Measurements from ENCODE around the gene SLC12A6. TPM values are rescaled to one million over a fixed set of nuclear protein-coding genes. Genes with fewer than 3 reads are reported as not detected.
"Not testable (repeated sequence)": the region's sequence is repeated elsewhere in the genome, so short reads cannot be mapped to it uniquely, and the experiment has no call there.

The SLC12A6 gene
- total RNA-seq, 4 donors from 2014 or later: 9.2 to 52.6 (median 26.9) TPM

GRCh38 chr15:34203305-34203704 lies 134.3 kb downstream of the SLC12A6 start:
- Histone ChIP-seq H3K4me1 (peaks cover 0 to 9% (median under 1%) of the 10 kb centered on the region in 4 donors), H3K27ac (no peak overlapping the region), H3K27me3 (no peaks in the 10 kb centered on the region), H3K9me3 (no peaks in the 10 kb centered on the region), H3K4me3 (no peak overlapping the region), H3K36me3 (no peaks in the 10 kb centered on the region)
- no peak for DNase-seq
- TF ChIP-seq POLR2AphosphoS5 (IDR thresholded peaks at IDR 0.05) (no peak), EP300 (IDR thresholded peaks at IDR 0.05; ENCODE audit: low read depth) (no peak), POLR2A (IDR thresholded peaks at IDR 0.05) (no peak), CTCF (IDR thresholded peaks at IDR 0.05) (no peak)
- 88 to 100% methylated on average over 1 of the region's 1 CpG for WGBS, 2 donors (ENCODE audit: low coverage in 1 of 2)
- in situ Hi-C loops (cut with MboI; ENCODE audit: low pct_ligation_motif_present in 1 of 4, low pct_unique_long_range_greater_than_20kb in 1 of 4, low sequenced_read_pairs in 3 of 4) (loop anchor here in 1 of 4 donors (25.0 kb wide), 1 partner anchor 141 kb away; no protein-coding TSS in a partner anchor), intact Hi-C loops (cut with DNase I; ENCODE audit: low total_unique reads) (no loop called here)

- DNase-seq; H3K9me3 ChIP-seq; intact Hi-C loops (cut with DNase I; ENCODE audit: low total_unique reads); H3K27me3 ChIP-seq; H3K4me1 ChIP-seq; in situ Hi-C loops (cut with MboI; ENCODE audit: low pct_ligation_motif_present in 1 of 4, low pct_unique_long_range_greater_than_20kb in 1 of 4, low sequenced_read_pairs in 3 of 4); H3K36me3 ChIP-seq; H3K27ac ChIP-seq; H3K4me3 ChIP-seq: not testable (repeated sequence)
- 86 to 88% methylated on average over 5 to 7 of the region's 7 CpGs for WGBS, 2 donors (ENCODE audit: low coverage in 1 of 2)
Measured at GRCh38 chr15:34193272-34193671, 144.3 kb downstream of the SLC12A6 start.

DNA sequence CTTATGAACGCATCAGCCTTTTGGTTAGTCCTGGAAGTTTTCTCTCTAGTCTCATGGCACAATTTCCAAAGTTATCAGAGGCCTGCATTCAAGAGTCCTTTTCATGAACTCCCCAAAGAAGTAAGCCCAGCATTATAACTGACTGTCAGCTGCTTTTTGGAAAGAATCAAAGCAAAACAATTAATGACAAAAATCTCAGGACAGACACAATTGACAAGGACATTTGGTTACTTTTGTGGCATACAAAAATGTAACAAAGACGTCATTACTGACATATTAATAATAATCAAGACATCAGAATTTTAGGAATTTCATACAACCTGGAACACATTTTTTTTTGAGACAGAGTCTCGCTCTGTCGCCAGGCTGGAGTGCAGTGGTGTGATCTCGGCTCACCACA lies 148.9 kb downstream of the SLC12A6 start:
- WGBS, 2 donors (ENCODE audit: low coverage in 1 of 2): 60 to 93% methylated on average over 1 to 5 of the region's 5 CpGs
- DNase-seq: no peak
- intact Hi-C loops (cut with DNase I; ENCODE audit: low total_unique reads): no loop called here
- Histone ChIP-seq H3K27ac (no peak overlapping the region), H3K4me1 (peaks cover 0 to 7% (median 1%) of the 10 kb centered on the region in 4 donors), H3K36me3 (no peaks in the 10 kb centered on the region), H3K27me3 (no peaks in the 10 kb centered on the region), H3K4me3 (no peak overlapping the region), H3K9me3 (no peaks in the 10 kb centered on the region)
- no peak for TF ChIP-seq EP300 (IDR thresholded peaks at IDR 0.05; ENCODE audit: low read depth)
- TF ChIP-seq POLR2AphosphoS5 (IDR thresholded peaks at IDR 0.05): no peak
- in situ Hi-C loops (cut with MboI; ENCODE audit: low pct_ligation_motif_present in 1 of 4, low pct_unique_long_range_greater_than_20kb in 1 of 4, low sequenced_read_pairs in 3 of 4): no loop called here

DNA sequence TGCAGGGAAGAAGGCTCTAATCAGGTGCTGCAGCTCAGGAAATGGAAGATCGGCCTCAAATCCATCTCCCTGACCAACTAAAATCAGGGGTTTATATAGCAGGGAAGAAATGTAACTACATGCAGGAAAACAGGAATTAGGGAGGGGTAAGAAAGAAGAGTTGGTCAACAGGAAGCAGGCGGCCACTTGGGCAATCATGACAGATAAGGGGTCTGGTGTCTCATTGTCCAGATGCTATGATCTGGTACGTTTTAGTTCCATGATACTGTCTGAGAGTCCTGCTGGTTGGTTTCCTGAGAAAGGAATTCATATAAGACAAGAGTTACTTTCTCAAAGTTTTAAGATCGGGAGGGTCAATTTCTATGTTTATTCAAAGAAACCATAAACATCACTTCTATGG lies 151.9 kb downstream of the SLC12A6 start:
- no peak overlapping the region for H3K4me3 ChIP-seq
- no peak for TF ChIP-seq EP300 (IDR thresholded peaks at IDR 0.05; ENCODE audit: low read depth)
- TF ChIP-seq POLR2A (IDR thresholded peaks at IDR 0.05): no peak
- TF ChIP-seq POLR2AphosphoS5 (IDR thresholded peaks at IDR 0.05): no peak
- TF ChIP-seq CTCF (IDR thresholded peaks at IDR 0.05): no peak
- 84 to 91% methylated on average over 4 of the region's 4 CpGs for WGBS, 2 donors (ENCODE audit: low coverage in 1 of 2)
- H3K9me3 ChIP-seq: no peaks in the 10 kb centered on the region
- in situ Hi-C loops (cut with MboI; ENCODE audit: low pct_ligation_motif_present in 1 of 4, low pct_unique_long_range_greater_than_20kb in 1 of 4, low sequenced_read_pairs in 3 of 4): no loop called here
- no peaks in the 10 kb centered on the region for H3K36me3 ChIP-seq
- no peak overlapping the region for H3K27ac ChIP-seq
- no peak for DNase-seq
- intact Hi-C loops (cut with DNase I; ENCODE audit: low total_unique reads): no loop called here
- peaks cover 0 to 7% (median 1%) of the 10 kb centered on the region in 4 donors for H3K4me1 ChIP-seq
- H3K27me3 ChIP-seq: no peaks in the 10 kb centered on the region

GRCh38 chr15:34182942-34183341 lies 154.6 kb downstream of the SLC12A6 start:
- Histone ChIP-seq H3K27ac (no peak overlapping the region), H3K27me3 (no peaks in the 10 kb centered on the region), H3K4me1 (no peaks in the 10 kb centered on the region), H3K9me3 (no peaks in the 10 kb centered on the region), H3K36me3 (no peaks in the 10 kb centered on the region), H3K4me3 (no peak overlapping the region)
- no peak for DNase-seq
- intact Hi-C loops (cut with DNase I; ENCODE audit: low total_unique reads): no loop called here
- WGBS, 2 donors (ENCODE audit: low coverage in 1 of 2): 60 to 79% methylated on average over 3 to 4 of the region's 4 CpGs
- TF ChIP-seq POLR2AphosphoS5 (IDR thresholded peaks at IDR 0.05) (no peak), POLR2A (IDR thresholded peaks at IDR 0.05) (no peak)
- in situ Hi-C loops (cut with MboI; ENCODE audit: low pct_ligation_motif_present in 1 of 4, low pct_unique_long_range_greater_than_20kb in 1 of 4, low sequenced_read_pairs in 3 of 4): no loop called here

Small RNA genes lying within 50 kb of the gene (small RNA-seq; reads per million reads assigned to genes)
- gene MIR1233-1 (0 reads per million in 4 donors), gene RF00019 (0 reads per million in 4 donors)

Other genes with a start within 250 kb of the SLC12A6 start
- 10 to 100 TPM in 3 of 4 donors, 1 to 10 TPM in 1; 1.8 to 39.7 (median 24.5) TPM for gene EMC7, start 235.9 kb downstream of the SLC12A6 start, total RNA-seq
- 1 to 10 TPM; 1.1 to 7.6 (median 1.9) TPM for gene PGBD4, start 235.7 kb downstream of the SLC12A6 start, total RNA-seq
- gene KATNBL1, start 127.7 kb downstream of the SLC12A6 start, total RNA-seq: 100 to 1,000 TPM in 1 of 4 donors, 10 to 100 TPM in 3; 41.1 to 137 (median 80.3) TPM
- 100 to 1,000 TPM in 2 of 4 donors, 10 to 100 TPM in 2; 71.4 to 148 (median 111) TPM for gene EMC4, start 112.8 kb downstream of the SLC12A6 start, total RNA-seq
- 100 to 1,000 TPM in 3 of 4 donors, 10 to 100 TPM in 1; 41.1 to 166 (median 152) TPM for gene NOP10, start 5.4 kb upstream of the SLC12A6 start, total RNA-seq
- gene NUTM1, start 5.5 kb upstream of the SLC12A6 start, total RNA-seq: not detected
- gene LPCAT4, start 29.4 kb upstream of the SLC12A6 start, total RNA-seq: 100 to 1,000 TPM; 109 to 380 (median 143) TPM
- gene GOLGA8A, start 100.0 kb upstream of the SLC12A6 start, total RNA-seq: 100 to 1,000 TPM in 1 of 4 donors, 10 to 100 TPM in 3; 34.8 to 120 (median 47.1) TPM
- gene GOLGA8B, start 245.9 kb upstream of the SLC12A6 start, total RNA-seq: 100 to 1,000 TPM in 2 of 4 donors, 10 to 100 TPM in 2; 77.6 to 142 (median 107) TPM

Measured in transverse colon (tissue), 4 donors.